Measurements from ENCODE around the gene SMIM28. TPM values are rescaled to one million over a fixed set of nuclear protein-coding genes. Genes with fewer than 3 reads are reported as not detected.

Gene SMIM28
- total RNA-seq, 4 donors from 2014 or later = not detected

DNA sequence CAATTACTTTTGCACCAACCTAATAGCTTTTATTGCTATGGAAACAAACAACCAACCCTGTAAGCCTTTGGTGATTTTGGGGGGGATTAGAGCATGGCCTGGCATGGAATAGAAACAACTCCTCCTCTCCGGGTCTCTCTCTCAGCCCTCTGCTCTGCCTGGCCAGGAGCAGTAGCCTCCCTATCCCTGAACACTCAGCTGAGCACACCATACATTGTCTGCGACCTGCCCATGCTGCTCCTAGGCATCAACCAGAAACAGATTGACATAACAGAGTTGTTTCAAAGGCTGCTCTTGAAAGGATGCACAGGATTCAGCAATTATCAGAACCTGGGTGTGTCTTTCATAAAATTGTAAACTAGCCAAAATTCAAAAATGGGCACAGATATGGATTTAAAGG lies 29.8 kb upstream of the SMIM28 start:
- TF ChIP-seq, protein P1, sequence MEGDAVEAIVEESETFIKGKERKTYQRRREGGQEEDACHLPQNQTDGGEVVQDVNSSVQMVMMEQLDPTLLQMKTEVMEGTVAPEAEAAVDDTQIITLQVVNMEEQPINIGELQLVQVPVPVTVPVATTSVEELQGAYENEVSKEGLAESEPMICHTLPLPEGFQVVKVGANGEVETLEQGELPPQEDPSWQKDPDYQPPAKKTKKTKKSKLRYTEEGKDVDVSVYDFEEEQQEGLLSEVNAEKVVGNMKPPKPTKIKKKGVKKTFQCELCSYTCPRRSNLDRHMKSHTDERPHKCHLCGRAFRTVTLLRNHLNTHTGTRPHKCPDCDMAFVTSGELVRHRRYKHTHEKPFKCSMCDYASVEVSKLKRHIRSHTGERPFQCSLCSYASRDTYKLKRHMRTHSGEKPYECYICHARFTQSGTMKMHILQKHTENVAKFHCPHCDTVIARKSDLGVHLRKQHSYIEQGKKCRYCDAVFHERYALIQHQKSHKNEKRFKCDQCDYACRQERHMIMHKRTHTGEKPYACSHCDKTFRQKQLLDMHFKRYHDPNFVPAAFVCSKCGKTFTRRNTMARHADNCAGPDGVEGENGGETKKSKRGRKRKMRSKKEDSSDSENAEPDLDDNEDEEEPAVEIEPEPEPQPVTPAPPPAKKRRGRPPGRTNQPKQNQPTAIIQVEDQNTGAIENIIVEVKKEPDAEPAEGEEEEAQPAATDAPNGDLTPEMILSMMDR (IDR thresholded peaks at IDR 0.05; ENCODE audit: low read depth) = no peak

DNA sequence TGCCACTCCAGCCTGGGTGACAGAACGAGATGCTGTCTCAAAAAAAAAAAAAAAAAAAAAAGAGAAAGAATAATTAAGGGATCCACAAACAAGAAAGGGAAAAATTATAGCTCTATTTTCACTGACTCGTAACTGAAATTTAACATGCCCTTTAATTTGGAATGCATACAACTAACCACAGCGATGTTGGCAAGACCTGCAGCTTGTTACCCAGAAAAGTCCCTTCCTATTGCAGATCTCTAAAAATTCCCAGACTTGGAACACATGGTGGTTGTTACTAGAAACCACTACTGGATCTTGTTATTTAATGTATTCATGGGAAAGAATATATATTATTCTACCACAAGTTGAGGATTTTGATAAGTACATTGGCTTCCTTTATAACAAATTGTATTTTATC lies 27.8 kb upstream of the SMIM28 start:
- TF ChIP-seq, protein P1 (IDR thresholded peaks at IDR 0.05; ENCODE audit: low read depth) = no peak

GRCh38 chr6:138357928-138358327 lies 19.8 kb upstream of the SMIM28 start:
- TF ChIP-seq, protein P1 (IDR thresholded peaks at IDR 0.05; ENCODE audit: low read depth) = no peak

DNA sequence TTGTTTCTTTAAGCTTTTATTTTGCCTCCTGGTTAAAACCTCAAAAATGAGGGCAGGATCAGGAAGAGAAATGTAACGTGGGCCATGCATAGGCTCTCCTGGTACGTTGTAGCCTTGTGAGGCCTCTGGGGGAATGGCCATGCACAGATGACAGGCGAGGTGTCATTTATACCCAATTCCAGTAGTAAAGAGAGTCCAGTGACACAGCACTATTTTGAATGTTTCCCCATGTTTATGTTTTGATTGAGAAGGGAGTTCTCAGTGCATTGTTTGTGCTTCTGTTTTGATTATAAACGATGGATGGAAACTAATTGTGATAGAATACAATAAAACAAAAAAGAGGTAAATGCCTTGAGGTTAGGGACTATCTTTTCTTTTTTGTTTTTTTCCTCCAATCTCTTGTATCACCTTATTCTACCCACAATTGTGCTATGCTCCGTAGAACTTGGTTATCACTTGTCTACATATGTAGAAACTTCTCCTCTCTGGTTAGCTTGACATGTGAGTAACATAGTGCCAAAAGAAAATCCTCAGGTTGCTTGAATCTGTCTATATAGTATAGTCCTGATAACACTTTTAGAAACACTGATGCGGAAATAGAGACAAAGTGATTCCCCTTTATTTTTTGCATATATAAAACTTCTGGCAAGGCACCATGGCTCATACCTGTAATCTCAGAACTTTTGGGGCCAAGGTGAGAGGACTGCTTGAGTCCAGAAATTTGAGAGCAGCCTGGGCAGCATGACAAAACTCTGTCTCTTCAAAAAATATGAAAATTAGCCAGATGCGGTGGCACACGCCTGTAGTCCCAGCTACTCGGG lies 6.9 kb upstream of the SMIM28 start:
- TF ChIP-seq, protein P1 (IDR thresholded peaks at IDR 0.05; ENCODE audit: low read depth) = no peak

- TF ChIP-seq, protein P1 (IDR thresholded peaks at IDR 0.05; ENCODE audit: low read depth) = no peak
Measured at GRCh38 chr6:138371452-138371711, 6.3 kb upstream of the SMIM28 start.

DNA sequence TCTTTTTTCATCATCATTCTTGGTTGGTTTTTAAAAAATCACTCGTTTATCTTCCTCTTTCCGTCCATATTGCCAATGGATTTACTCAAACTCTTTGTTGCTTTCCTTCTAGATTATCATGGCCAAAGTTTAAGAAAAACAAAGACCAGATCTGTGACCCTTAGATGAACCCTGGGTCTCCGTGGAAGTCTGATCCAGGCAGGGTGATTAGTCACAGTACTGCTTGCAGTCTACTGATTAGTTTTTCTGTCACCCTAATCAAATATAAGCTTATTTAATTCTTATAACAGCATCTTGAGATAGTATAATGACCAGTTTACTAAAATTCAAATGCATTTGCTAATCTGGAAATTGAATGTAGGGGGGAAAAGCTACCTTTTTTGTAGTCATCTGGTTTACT lies 6.0 kb upstream of the SMIM28 start:
- TF ChIP-seq, protein P1 (IDR thresholded peaks at IDR 0.05; ENCODE audit: low read depth) = no peak

- TF ChIP-seq, protein P1 (IDR thresholded peaks at IDR 0.05; ENCODE audit: low read depth) = no peak
Measured at GRCh38 chr6:138372711-138373463, 4.8 kb upstream of the SMIM28 start.

All from subcutaneous adipose tissue (tissue), 4 donors.